GM12873 (cell line): ENCODE data around the gene KCNIP4.

Source experiments
- CTCF ChIP-seq: IDR thresholded peaks from 2 replicates; pipeline ENCODE4 v1.5.1; 2012; ENCODE audit warnings: low read depth, mild to moderate bottlenecking, moderate library complexity, low read length, control low read depth; ENCODE audit not compliant: insufficient read depth; ENCODE audit errors: missing control alignments

The KCNIP4 gene

DNA sequence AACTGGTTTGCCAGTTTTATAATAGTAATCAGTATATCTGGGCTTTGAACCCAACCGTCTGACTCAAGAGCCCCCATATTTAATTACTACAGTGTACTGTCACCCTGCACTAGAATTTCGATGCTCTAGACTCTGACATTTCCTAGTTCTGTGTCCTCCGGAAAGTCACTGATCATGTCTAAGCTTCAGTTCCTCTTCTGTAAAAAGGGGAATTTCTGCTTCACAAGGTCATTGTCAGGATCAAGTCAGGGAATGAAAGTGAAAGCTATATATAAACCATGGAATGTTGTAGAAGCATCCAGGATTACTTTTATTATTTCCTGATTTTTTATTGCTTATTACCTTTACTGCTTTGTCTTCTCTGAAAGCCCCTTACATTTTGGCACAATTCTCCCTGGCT is 4.0 kb upstream of the KCNIP4 start:
- no peak for TF ChIP-seq CTCF

GRCh38 chr4:21949073-21949457 is 493 bp upstream of the KCNIP4 start:
- TF ChIP-seq CTCF: no peak

- no peak for TF ChIP-seq CTCF
Measured at GRCh38 chr4:21947791-21948346, 703 bp downstream of the KCNIP4 start.

DNA sequence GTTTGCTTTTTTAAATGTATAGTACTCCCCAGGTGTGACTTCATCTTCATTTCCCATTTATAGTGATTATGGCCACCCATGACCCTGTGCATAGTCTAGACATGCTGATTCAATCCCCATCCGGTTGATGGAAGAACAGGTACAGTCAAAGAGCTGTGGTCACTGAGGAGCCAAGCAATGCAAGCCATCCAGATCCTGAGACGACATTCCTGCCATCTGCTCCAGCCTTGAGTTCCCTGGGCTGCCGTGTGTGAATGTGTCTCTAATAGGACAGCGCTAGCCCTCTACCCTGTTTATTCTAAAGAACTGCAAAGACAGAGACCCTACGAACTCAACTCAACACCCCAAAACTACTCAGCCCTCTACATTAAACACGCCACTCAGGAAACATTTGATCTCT is 1.7 kb downstream of the KCNIP4 start:
- TF ChIP-seq CTCF: no peak

DNA sequence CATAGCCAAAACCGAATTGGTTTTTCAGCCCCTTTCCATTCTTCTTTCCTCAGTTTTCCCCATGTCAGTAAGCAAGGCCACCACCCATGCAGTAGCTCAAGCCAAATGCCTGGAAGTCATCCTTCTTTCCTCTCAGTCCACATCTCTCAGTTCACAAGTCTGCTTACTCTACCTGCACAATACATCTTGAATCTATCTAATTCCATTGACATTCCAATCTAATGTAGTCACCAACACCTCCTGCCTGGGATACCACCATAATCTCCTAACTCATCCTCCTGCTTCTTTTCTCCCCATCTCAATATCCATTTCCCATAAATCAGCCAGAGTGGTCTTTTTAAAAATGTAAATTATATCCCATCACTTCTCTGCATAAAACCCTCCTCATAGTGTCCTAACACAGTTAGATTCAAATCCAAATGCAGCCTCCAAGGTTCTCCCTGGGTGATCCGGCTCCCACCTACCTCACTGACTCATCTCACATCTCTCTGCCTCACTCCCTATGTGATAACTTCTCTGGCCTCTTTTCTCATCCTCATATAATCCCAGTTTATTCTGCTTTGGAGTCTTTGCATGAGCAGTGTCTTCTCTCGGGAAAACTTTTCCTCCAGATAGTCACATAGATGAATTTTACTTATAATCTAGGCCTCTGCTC is 26.9 kb downstream of the KCNIP4 start:
- no peak for TF ChIP-seq CTCF

DNA sequence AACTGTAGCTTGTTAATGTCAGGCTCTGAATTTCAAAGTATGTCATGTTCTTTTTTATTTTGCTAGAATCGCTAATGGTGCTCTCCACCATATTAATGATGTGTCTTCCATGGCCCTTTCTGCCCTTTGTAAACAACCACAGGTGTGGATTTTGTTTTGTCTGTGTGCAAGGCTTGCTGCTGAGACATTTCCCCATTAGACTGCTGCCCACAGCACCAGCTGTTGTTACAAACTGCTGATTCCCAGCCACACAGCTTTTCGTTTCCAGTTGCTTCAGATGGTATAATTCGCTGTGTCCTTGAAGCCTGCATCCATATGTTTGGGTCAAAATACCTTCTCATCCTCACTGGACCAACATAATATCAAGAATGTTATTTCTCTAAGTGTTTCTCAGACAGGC is 32.8 kb downstream of the KCNIP4 start:
- TF ChIP-seq CTCF: no peak

- TF ChIP-seq CTCF: no peak
Measured at GRCh38 chr4:21901831-21902230, 46.7 kb downstream of the KCNIP4 start.

DNA sequence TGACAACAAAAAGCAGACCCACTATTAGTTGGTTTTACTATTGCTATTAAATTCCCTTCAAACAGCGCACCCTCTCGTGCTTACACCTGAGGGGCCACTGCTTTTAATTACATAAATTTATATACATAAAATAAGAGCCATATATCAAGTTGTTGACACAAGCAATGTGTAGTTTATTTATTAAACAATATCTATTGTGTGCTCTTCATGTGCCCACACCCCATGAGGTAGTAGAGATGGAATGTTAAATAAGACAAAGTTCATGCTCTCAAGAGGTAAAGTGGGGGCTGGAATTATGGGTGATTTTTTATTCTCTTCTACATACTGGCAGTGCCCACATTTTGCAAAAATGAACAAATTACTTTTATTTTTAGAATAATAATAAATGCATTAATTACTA is 47.3 kb downstream of the KCNIP4 start:
- TF ChIP-seq CTCF: no peak
